Midbrain (tissue), 1 donor: ENCODE measurements around the gene PITPNM2.

Source experiments
- DNase-seq: peaks from one replicate; lab custom pipeline; 2025; lab: John Stamatoyannopoulos, UW

Gene PITPNM2

GRCh38 chr12:123143736-123144461, 7.0 kb downstream of the PITPNM2 start:
- no peak for DNase-seq

- DNase-seq = no peak
These were observed 7.8 kb downstream of the PITPNM2 start for GRCh38 chr12:123142921-123143735.

- no peak for DNase-seq
These were observed 8.4 kb downstream of the PITPNM2 start for GRCh38 chr12:123142518-123142840.

GRCh38 chr12:123141615-123142517, 9.0 kb downstream of the PITPNM2 start:
- DNase-seq = no peak

GRCh38 chr12:123140676-123141614, 9.9 kb downstream of the PITPNM2 start:
- DNase-seq = no peak

GRCh38 chr12:123139926-123140675, 10.8 kb downstream of the PITPNM2 start:
- DNase-seq = no peak

- no peak for DNase-seq
These were observed 15.2 kb downstream of the PITPNM2 start for GRCh38 chr12:123135688-123136087.

GRCh38 chr12:123134826-123135225, 16.1 kb downstream of the PITPNM2 start:
- DNase-seq = no peak

- no peak for DNase-seq
These were observed 16.6 kb downstream of the PITPNM2 start for GRCh38 chr12:123134271-123134671.

GRCh38 chr12:123133701-123134100, 17.2 kb downstream of the PITPNM2 start:
- DNase-seq = no peak

GRCh38 chr12:123132951-123133619, 17.8 kb downstream of the PITPNM2 start:
- DNase-seq = no peak

GRCh38 chr12:123131879-123132402, 18.9 kb downstream of the PITPNM2 start:
- no peak for DNase-seq

- DNase-seq = no peak
These were observed 19.5 kb downstream of the PITPNM2 start for GRCh38 chr12:123131291-123131832.

- DNase-seq = no peak
These were observed 21.3 kb downstream of the PITPNM2 start for GRCh38 chr12:123129621-123130020.

- DNase-seq = no peak
These were observed 23.8 kb downstream of the PITPNM2 start for GRCh38 chr12:123127182-123127495.

- DNase-seq = no peak
These were observed 24.4 kb downstream of the PITPNM2 start for GRCh38 chr12:123126294-123127181.

- no peak for DNase-seq
These were observed 28.3 kb downstream of the PITPNM2 start for GRCh38 chr12:123122626-123123025.

GRCh38 chr12:123121670-123122069, 29.2 kb downstream of the PITPNM2 start:
- no peak for DNase-seq
